ENCODE results near the gene ITPRID1.
"Not testable (repeated sequence)": the region's sequence is repeated elsewhere in the genome, so short reads cannot be mapped to it uniquely, and the experiment has no call there.

ITPRID1 gene

GRCh38 chr7:31493714-31494181, 20.1 kb upstream of the ITPRID1 start:
- Mint-ChIP-seq H3K27me3 (no peaks in the 10 kb centered on the region), H3K9me3 (peaks cover 3% of the 10 kb centered on the region), H3K36me3 (ENCODE audit: low read depth) (no peaks in the 10 kb centered on the region), H3K27ac (no peak overlapping the region), H3K4me1 (no peaks in the 10 kb centered on the region), H3K4me3 (no peak overlapping the region)
- ATAC-seq (no peak), DNase-seq (no peak)

DNA sequence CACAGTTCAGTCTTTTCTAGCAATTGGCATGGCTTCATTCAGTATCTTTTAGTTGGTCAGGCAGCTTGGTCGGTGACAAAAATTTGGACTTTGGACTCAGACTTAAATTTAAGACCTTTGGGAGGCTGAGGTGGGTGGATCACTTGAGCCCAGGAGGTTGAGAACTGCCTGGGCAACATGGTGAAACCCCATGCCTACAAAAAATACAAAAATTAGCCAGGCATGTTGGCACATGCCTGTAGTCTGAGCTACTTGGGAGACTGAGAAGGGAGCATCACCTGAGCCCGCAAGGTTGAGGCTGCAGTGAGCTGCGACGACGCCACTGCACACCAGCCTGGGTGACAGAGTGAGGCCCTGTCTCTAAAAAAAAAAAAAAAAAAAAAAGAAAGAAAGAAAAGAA, 19.5 kb upstream of the ITPRID1 start:
- ATAC-seq, result no peak
- no peak for DNase-seq
- Mint-ChIP-seq H3K4me3 (no peak overlapping the region), H3K4me1 (no peaks in the 10 kb centered on the region), H3K27ac (no peak overlapping the region), H3K36me3 (ENCODE audit: low read depth) (no peaks in the 10 kb centered on the region), H3K27me3 (no peaks in the 10 kb centered on the region), H3K9me3 (peaks cover 3% of the 10 kb centered on the region)

DNA sequence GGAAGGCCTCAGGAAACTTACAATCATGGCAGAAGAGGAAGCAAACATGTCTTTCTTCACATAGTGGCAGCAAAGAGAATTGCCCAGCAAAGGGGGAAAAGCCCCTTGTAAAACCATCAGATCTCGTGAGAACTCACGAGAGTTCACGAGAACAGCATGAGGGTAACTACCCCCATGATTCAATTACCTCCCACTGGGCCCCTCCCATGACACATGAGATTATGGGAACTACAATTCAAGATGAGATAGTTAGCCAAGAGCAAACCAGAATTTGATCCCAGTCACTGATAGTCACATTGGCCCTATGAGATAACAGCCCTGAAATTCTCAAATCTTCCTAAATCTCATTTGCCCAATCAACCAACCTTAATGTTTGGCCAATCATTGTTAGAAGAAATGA, 18.2 kb upstream of the ITPRID1 start:
- Mint-ChIP-seq H3K27me3 (no peaks in the 10 kb centered on the region), H3K4me3 (no peak overlapping the region), H3K4me1 (no peaks in the 10 kb centered on the region), H3K36me3 (ENCODE audit: low read depth) (no peaks in the 10 kb centered on the region), H3K27ac (no peak overlapping the region), H3K9me3 (peaks cover 3% of the 10 kb centered on the region)
- no peak for ATAC-seq
- DNase-seq, result no peak

DNA sequence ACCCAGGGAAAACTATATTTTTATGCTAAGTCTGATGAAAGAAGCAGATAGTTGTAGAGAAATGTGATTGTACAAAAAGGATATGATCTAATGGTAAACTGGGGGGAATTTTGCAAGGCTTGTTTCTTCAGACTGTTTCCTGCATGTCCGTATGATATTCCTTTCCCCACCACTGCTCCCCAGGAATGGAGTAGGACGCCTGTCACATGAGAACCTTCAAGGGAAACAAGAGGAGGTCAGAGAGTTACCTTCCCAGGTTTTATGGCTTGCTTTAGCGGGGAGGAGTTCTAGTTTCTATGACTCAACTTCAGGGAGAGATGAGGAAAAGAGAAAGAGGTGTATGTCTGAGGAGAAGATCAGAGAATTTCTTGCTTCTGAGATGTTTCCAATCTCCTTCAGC, 16.4 kb upstream of the ITPRID1 start:
- DNase-seq (no peak), ATAC-seq (no peak)
- no peak overlapping the region for H3K27ac Mint-ChIP-seq
- no peak overlapping the region for H3K4me3 Mint-ChIP-seq
- no peaks in the 10 kb centered on the region for H3K27me3 Mint-ChIP-seq
- peaks cover 3% of the 10 kb centered on the region for H3K9me3 Mint-ChIP-seq
- H3K36me3 Mint-ChIP-seq (ENCODE audit: low read depth), result no peaks in the 10 kb centered on the region
- no peaks in the 10 kb centered on the region for H3K4me1 Mint-ChIP-seq

- Mint-ChIP-seq H3K4me1 (no peaks in the 10 kb centered on the region), H3K27me3 (no peaks in the 10 kb centered on the region), H3K36me3 (ENCODE audit: low read depth) (no peaks in the 10 kb centered on the region), H3K9me3 (no peaks in the 10 kb centered on the region), H3K4me3 (no peak overlapping the region), H3K27ac (no peak overlapping the region)
- no peak for DNase-seq
- no peak for ATAC-seq
Measured at GRCh38 chr7:31500656-31501055, 13.2 kb upstream of the ITPRID1 start.

GRCh38 chr7:31508823-31509222, 5.1 kb upstream of the ITPRID1 start:
- ATAC-seq (no peak), DNase-seq (no peak)
- Mint-ChIP-seq H3K27me3 (no peaks in the 10 kb centered on the region), H3K9me3 (peaks cover 11% of the 10 kb centered on the region), H3K36me3 (ENCODE audit: low read depth) (no peaks in the 10 kb centered on the region), H3K27ac (no peak overlapping the region), H3K4me3 (no peak overlapping the region), H3K4me1 (no peaks in the 10 kb centered on the region)

DNA sequence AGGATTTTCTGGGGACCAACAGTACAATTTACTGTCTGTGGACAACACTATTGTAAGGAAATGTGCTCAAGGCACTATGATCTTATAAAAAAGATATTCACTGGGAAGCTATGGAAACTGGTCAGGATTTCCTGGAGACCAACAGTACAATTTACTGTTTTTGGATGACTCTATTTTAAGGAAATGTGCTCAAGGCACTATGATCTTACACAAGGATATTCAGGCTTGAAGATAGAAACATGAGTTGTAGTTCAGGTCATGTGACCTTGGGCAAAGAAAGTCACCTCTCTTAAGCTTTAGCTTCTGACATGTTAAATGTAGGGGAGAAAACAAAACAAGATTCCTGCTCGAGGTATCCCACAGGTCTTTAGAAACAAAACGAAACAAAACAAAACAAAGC, 1.7 kb upstream of the ITPRID1 start:
- ATAC-seq, result no peak
- H3K4me3 Mint-ChIP-seq, result no peak overlapping the region
- no peak overlapping the region for H3K27ac Mint-ChIP-seq

GRCh38 chr7:31516680-31517502, 3.0 kb downstream of the ITPRID1 start:
- no peak for ATAC-seq
- no peak overlapping the region for H3K4me3 Mint-ChIP-seq
- no peak for DNase-seq
- H3K36me3 Mint-ChIP-seq (ENCODE audit: low read depth), result no peaks in the 10 kb centered on the region
- no peaks in the 10 kb centered on the region for H3K27me3 Mint-ChIP-seq
- no peak overlapping the region for H3K27ac Mint-ChIP-seq
- no peaks in the 10 kb centered on the region for H3K4me1 Mint-ChIP-seq
- peaks cover 4% of the 10 kb centered on the region for H3K9me3 Mint-ChIP-seq

More for the DNA sequence above, 1.7 kb upstream of the ITPRID1 start:
- Mint-ChIP-seq H3K9me3 (peaks cover 16% of the 10 kb centered on the region), H3K27me3 (no peaks in the 10 kb centered on the region), H3K36me3 (ENCODE audit: low read depth) (no peaks in the 10 kb centered on the region), H3K4me1 (no peaks in the 10 kb centered on the region)
- DNase-seq, result no peak

GRCh38 chr7:31517513-31517912, 3.6 kb downstream of the ITPRID1 start:
- no peak for DNase-seq
- no peak overlapping the region for H3K4me3 Mint-ChIP-seq
- H3K9me3 Mint-ChIP-seq, result peaks cover 4% of the 10 kb centered on the region
- no peaks in the 10 kb centered on the region for H3K4me1 Mint-ChIP-seq
- no peaks in the 10 kb centered on the region for H3K36me3 Mint-ChIP-seq (ENCODE audit: low read depth)
- no peaks in the 10 kb centered on the region for H3K27me3 Mint-ChIP-seq
- ATAC-seq, result no peak
- H3K27ac Mint-ChIP-seq, result no peak overlapping the region

DNA sequence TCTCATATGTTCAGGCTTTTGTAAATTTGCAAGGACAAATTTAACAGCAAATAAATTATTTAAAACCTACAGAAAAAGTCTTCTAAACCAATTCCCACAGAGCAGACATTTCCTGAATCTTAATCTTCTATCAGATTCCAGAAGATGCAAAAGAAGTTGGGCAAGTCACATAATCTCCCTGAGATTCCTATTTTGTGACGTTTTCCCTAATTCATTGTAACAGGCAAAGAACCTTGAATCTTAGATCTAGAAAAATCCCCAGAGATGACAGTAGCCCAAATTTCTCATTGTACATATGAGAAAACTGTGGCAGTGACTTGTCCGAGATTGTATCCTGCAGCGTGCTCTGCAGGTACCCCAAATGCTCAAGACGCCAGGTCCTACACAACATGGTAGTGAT, 4.9 kb downstream of the ITPRID1 start:
- Mint-ChIP-seq H3K9me3 (peaks cover 4% of the 10 kb centered on the region), H3K27ac (no peak overlapping the region), H3K27me3 (no peaks in the 10 kb centered on the region), H3K4me1 (no peaks in the 10 kb centered on the region), H3K36me3 (ENCODE audit: low read depth) (no peaks in the 10 kb centered on the region), H3K4me3 (no peak overlapping the region)
- no peak for ATAC-seq
- DNase-seq, result no peak

GRCh38 chr7:31521336-31522010, 7.6 kb downstream of the ITPRID1 start:
- no peaks in the 10 kb centered on the region for H3K36me3 Mint-ChIP-seq (ENCODE audit: low read depth)
- no peak for DNase-seq
- H3K4me1 Mint-ChIP-seq, result no peaks in the 10 kb centered on the region
- no peak overlapping the region for H3K27ac Mint-ChIP-seq
- H3K9me3 Mint-ChIP-seq, result no peaks in the 10 kb centered on the region
- H3K27me3 Mint-ChIP-seq, result no peaks in the 10 kb centered on the region
- H3K4me3 Mint-ChIP-seq, result no peak overlapping the region
- ATAC-seq, result no peak

- no peak overlapping the region for H3K4me3 Mint-ChIP-seq
- H3K9me3 Mint-ChIP-seq, result no peaks in the 10 kb centered on the region
- no peaks in the 10 kb centered on the region for H3K36me3 Mint-ChIP-seq (ENCODE audit: low read depth)
- H3K27me3 Mint-ChIP-seq, result no peaks in the 10 kb centered on the region
- H3K27ac Mint-ChIP-seq, result no peak overlapping the region
- no peaks in the 10 kb centered on the region for H3K4me1 Mint-ChIP-seq
- DNase-seq (no peak), ATAC-seq (no peak)
Measured at GRCh38 chr7:31526864-31527263, 13.0 kb downstream of the ITPRID1 start.

GRCh38 chr7:31529103-31529502, 15.2 kb downstream of the ITPRID1 start:
- Mint-ChIP-seq H3K27ac (no peak overlapping the region), H3K27me3 (no peaks in the 10 kb centered on the region), H3K4me3 (no peak overlapping the region), H3K4me1 (no peaks in the 10 kb centered on the region), H3K9me3 (no peaks in the 10 kb centered on the region), H3K36me3 (ENCODE audit: low read depth) (no peaks in the 10 kb centered on the region)
- no peak for ATAC-seq
- no peak for DNase-seq

DNA sequence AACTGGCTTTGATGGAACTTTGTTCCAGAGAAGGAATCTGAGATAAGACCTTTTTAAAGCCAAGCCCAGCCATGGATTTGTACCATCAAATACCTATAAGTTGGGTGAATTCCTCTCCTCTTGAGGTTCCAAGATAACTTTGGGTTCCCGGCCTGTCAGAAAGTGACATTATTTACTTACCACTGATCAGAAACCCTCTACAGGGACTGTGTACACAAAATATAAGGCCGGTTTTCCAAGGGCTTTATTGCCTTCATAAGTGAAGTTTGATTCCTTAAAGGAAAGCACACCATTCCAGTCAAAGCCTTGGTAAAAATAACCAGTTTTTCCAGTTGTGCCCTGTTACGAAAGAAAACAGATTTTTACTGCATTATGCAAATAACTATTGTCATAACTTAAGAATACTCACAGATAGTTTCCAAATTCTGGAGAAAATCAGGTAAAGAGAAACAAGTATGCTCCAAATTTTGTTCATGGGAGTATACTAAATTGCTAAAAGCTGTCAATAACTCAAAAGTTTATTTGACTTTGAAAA, 26.8 kb downstream of the ITPRID1 start:
- H3K36me3 Mint-ChIP-seq (ENCODE audit: low read depth); DNase-seq; H3K27ac Mint-ChIP-seq; H3K27me3 Mint-ChIP-seq; H3K9me3 Mint-ChIP-seq; H3K4me1 Mint-ChIP-seq; H3K4me3 Mint-ChIP-seq; ATAC-seq: not testable (repeated sequence)

DNA sequence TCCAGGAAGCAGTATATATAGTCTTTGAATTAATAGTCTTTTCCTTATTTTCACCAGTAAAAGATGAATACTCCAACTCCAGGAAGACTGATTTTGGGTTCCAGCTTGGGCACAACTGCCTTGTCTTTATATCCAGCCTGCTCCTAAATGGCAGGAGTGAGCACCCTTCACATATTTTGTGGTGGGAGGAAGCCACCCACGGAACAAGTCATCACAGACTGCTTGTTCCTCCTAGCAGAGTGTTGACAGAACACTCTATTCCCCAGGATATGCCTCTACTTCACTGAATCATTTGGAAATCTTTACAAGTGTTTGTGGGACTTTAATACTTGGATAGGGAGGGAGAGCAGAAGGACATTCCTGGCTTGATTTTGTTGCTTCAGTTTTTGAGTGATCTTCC, 31.7 kb downstream of the ITPRID1 start:
- no peak for DNase-seq
- Mint-ChIP-seq H3K9me3 (no peaks in the 10 kb centered on the region), H3K4me3 (no peak overlapping the region), H3K27me3 (no peaks in the 10 kb centered on the region), H3K27ac (no peak overlapping the region), H3K4me1 (no peaks in the 10 kb centered on the region), H3K36me3 (ENCODE audit: low read depth) (no peaks in the 10 kb centered on the region)
- ATAC-seq, result no peak
